C1 segment of cervical spinal cord (tissue), 14 donors: ENCODE measurements around the gene S100B.

Experiments
- DNase-seq, 14 donors: peaks; one replicate each; lab custom pipeline; 2025; lab: John Stamatoyannopoulos, UW

S100B gene

DNA sequence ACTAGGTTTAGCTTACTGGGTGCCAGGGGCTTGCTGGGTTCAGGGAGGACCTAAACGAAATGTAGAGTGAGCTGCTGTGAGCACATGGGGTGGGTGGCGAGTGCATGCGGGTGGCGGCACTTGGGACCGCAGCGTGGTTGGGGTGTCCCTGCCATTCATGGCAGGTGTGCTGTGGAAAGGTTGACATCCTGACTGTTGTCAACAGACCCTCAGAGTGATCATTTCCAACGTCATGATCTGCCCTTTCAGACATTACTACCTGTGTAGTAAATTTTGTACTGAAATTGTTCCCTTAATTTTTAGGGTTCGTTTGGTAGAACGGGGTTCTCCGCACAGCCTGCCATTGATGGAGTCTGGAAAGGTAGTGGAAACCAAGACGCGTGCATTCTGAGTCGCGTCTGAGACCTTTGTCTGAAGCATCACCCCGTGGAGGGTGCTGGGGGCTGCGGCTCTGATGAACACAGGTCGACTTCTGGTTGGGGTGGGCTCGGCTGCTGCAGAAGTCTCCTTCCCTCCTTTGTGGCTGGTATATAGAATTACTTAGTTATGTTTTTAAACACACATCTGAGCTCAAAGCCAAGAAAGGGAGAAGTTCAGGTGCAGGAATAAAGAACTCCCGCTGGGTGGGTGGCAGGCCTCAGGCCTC lies 43.3 kb downstream of the S100B start:
- no peak for DNase-seq

DNA sequence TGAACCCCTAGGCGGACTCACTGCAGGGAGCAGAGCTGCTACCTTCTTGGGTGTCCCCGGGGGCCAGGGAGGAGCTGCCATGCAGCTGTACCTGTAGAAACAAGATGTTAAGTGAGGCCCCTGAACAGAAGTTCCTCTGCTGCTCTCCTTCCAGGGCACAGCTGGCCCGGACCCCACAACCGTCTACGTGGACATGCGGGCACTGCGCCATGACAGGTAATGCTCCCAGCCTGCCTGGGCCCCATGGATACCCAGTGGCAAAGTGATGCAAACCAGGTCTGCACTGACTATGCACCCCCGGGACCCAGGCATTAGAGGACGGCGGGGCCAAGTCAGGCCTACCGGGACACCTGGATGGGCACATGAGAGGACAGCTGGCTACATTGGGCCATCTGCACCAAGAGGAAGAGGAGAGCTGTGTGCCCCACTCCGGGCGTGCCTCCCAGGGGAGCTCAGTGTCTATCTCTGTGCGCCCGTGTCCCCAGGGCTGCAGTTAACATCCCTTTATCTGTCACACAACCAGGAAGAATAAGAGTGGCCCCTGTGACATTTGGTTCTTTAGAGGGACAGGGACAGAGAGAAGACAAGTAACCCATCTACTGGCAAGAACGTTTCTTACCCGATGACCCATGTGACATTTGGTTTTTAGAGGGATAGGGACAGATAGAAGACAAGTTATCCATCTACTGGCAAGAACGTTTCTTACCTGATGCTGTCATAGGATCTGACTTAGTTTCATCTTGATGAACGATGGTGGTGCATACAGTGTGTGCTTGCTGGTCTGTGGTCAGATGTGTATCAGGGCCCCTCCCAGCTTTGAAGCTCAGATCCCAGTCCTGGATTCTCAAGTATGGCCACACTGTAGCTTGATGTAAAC lies 44.1 kb downstream of the S100B start:
- DNase-seq, result no peak

DNA sequence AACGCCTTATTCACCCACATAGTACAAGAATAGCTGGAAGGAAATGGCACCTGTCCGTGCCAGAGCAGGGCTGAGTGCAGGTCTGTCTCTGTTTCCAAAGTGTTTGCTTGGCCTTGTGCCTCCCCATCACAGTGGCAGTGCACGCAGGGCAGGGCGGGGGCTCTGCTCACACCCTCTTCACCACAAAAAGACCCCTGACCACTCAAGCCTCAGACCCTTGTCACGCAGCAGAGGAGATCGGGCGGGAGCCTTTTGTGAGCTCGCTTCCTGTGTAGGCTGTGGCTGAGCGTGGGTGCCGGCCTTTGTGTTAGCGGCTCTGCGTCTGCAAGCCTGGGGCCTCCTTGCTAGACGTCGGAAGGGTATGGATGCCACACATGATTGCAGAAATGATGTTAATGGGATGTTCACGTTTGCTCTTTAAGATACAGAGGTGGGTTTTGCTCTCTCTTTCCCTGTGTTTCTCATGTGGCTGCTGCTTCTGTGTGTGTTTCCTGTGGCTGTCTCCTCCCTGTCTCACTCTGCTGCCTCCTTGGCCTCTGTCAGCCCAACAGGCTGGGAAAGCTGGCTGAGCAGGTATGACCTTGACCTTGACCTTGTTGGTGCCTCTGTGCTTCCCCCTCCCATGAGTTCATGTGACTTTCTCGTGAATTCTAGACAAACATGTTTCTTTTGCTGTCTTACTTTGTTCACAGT lies 45.4 kb downstream of the S100B start:
- DNase-seq, result no peak

DNA sequence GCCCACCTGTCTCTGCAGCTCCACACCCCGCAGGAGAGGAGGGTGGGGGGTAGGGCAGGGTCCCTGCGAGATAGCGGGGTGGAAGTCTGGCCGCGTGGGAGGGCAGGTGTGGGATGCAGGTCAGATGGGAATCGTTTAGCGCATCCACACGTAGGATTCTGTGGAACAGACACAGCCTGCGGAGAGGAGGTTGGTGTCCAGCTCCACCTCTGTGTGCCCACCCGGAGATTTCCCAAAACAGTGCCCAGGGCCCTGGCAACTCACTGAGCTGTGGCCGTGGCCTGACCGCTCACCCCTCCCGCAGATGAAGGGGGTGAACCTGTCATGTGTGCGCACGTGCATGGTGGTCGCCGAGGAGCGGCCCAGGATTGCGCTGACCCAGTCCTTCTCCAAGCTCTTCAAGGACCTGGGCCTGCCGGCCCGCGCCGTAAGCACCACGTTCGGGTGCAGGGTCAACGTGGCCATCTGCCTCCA lies 46.9 kb downstream of the S100B start:
- no peak for DNase-seq

DNA sequence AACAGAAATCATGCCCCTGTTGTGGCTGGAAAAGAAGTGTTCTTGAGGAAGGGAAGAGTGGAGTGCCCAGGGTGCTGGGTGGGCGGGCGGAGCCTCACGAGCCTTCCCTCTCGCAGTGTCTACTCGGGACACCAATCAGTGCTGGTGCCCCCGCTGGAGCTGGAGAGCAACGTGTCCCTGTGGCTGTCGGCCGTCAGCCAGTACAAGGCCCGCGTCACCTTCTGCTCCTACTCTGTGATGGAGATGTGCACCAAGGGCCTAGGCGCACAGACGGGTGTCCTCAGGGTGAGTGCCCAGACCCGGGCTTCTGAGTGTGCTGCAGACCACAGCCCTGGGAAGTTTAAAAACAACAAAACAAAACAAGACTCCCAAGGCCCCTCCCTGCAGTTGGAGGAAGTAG lies 47.4 kb downstream of the S100B start:
- DNase-seq, result no peak

DNA sequence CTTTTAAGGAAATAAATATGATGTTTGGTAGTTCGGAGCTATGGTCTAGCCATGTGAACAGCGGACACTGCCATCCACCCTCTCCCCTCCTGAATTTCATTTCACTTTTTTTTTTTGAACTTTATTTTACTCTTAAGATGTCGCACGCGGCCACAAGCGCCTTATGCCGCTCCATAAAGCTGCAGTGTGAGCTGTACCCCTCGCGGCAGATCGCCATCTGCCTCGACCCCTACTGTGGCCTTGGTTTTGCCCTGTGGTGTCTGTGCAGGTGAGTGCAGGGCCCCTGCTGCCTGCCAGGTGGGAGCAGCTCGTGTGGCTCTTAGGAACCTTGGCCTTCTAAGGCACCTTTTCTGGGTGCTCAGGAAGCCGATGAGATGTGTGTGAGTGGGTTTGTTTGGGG lies 48.1 kb downstream of the S100B start:
- DNase-seq, result no peak

DNA sequence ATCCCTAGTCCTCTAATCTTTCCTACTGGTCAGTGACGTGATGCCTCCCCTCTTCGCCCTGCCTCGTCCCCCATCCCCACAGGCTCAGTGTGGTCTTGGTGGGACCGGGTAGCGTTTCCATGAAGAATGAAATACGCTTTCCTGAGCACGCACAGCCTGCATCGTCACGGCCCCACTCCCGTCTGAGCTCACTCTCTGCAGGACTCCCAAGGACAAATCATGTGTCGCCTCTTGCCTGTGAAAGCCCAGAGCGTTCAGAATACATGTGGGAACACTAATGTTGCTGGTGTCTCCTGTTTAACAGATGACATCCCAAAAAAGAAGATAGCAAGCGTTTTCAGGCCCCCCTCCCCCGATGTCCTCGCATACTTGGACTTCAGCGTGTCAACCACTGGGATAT lies 49.2 kb downstream of the S100B start:
- no peak for DNase-seq

DNA sequence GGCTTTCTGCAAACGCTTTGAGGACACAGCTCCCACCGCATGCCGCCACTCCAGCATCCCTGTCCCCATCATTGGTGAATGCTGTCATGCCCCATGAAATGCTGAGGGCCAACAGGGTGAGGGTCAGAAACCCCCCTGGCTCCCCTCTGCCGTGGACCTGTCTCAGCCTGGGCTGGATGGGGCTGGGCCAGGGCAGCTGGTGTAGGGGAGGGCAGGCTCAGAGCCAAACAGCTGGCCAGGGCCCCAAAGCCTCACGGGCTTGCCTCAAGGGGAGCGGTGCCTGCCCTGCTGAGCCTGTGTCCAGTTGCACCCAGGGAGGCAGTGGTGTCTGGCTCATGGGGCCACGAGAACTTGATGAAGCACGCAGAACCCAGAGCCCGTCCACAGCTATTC lies 49.7 kb downstream of the S100B start:
- no peak for DNase-seq

DNA sequence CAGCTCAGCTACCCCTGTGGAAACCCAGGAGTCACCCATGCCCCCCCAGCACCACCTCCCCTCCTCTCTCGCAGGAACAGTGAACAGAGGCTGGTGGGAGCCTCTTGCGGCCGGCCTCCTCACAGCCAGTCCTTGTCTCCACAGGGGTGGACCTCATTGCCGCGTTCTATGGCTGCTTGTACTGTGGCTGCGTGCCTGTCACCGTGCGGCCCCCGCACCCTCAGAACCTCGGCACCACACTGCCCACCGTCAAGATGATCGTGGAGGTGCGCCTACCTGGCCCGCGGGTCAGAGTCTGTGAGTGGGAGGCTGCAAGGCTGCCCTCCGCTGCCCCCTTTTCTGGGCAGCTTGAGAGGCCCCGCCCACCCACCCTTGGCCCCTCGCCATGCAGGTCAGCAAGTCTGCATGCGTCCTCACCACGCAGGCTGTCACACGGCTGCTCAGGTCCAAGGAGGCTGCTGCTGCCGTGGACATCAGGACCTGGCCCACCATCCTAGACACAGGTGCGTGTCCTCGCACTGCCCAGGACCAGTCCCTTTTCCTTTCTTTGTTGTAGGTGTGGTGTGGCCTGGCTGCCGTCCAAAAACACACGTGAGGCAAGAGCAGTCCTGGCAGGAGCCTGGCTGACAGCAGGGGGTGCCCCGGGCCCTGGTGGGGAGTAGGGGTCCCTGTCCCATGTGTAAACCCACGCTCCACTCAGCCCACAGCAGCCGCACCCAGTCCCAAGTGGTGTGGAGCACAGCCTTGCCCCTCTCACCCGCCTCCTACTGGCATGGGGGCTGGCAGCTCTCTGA lies 50.3 kb downstream of the S100B start:
- no peak for DNase-seq

DNA sequence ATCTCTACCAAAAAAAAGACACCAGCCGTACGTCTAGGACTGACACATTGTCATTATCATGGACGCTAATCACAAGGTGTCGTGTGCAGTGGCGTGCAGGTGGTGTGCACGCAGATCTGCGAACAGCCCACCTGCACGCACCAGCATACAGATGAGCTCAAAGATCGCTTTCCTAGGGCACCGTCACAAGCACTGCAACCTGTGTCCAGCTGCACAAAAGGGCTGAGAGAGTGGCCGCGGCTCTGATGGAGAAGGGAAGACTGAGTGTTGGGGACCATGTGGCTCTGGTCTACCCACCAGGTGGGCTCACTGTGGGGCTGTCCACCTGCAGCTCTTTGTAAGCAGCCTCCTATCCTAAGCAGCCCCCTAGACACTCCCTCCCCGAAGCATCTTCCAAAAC lies 50.9 kb downstream of the S100B start:
- DNase-seq, result no peak

DNA sequence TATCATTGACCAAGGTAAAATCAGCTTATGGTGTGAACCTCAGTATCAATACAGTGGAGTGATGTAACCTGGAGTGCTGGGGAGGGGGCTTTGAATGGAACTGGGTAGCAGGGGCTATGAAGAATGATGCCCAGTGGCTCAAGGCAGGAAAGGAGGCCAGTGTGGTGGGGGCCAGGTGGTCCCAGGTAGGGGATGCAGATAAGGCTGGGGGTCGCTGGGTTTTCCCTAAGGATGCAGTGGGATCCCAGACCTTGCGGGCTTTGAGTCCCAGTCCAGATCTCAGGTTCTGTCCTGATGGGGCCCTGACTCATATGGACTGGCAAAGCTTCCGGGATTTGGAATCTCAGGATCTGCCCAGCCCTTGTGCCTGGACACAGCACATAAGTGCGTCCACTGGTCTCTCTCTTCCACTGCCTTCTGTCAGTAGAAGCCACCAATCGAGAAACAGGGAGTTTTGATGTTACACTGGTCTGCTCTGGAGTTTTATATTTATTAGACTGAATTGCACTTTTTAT lies 52.0 kb downstream of the S100B start:
- no peak for DNase-seq

DNA sequence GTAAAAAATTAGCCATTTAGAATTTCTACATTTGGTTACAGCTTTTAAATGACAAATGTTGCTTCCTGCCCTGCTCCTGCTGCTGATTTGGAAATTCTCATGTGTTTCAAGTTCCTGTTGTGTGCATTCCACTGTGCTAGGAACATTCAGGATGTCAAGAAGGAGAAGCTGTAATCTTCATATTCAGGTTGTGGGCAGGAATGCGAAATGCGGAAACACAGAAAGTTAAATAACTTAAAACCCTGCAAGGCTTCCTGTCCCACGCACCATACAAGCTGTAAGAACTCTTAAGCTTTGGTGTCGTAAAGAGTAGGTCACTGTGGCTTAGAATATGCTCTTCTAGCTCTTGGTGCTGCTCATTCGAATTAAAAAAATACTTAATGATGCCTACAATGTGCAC lies 52.6 kb downstream of the S100B start:
- DNase-seq, result no peak

DNA sequence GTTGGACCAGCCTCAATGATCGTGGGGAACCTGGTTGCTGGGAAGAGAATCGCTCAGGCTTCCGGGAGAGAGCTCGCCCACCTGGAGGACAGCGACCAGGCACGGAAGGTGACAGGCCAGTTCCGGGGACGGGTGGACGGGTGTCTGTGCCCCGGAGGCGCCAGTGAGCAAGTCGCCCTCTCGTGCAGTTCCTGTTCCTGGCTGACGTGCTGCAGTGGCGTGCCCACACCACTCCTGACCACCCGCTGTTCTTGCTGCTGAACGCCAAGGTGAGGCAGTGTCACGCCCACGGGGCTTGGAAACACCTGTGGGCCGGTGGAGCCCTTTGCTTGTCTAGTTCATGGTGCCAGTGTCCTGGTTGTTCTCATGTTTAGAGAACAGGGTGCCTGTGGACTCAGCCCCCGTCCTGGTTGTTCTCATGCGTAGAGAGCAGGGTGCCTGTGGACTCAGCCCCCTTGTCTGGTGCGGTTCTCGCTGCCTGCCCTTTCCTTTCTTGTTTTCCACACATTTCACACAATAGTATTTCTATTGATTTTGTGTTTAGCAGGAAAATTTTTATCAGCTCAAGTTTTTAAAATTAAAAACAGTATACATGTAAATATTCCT lies 53.1 kb downstream of the S100B start:
- DNase-seq, result no peak

DNA sequence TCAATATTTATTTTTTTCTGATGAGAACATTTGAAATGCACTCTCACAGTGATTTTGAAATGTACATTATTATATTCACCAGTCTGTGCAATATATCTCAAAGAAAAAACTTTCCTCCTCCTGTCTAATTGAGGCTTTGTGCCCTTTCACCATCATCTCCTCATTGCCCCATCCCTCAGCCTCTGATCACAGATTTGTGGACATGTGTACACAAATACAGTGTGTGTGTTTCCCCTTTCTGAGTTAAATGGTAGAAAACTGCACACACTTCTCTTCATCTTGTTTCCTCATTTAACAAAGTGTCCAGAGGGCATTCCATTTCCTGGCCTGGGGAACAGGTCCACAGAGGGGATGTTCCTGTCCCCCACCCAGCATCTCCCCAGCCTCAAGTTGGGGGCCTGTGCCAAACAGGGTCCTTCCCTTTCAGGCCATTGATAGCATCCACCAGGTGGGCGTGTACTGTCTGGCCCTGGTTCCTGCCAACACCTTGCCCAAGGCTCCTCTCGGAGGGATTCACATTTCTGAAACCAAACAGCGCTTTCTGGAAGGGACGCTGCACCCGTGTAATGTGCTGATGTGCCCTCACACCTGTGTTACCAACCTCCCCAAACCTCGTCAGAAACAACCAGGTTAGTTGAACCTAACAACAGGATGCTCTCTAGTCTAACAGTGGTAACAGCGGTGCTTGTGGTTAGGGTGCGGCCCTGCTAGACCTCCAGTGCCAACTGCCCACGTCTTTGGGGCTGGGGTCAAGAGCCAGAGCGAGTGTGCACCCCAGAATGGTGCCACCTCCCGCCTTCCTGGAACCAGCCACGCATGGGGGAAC lies 54.6 kb downstream of the S100B start:
- no peak for DNase-seq

DNA sequence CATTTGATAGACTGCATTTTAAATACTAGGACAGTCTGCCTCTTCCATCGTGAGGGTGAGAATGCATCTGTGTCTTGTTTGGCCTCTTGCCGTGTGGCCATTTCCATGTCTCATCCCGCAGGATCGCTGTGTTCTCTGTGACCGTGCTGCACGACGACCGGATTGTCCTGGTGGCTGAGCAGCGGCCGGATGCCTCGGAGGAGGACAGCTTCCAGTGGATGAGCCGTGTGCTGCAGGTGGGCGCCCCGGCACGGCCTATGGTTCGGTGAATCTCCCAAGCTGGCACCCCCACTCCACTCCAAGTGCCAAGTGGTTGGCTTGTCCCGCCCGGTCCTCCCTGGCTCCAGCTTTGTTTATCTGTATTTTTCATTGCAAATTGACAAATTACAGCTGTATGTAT lies 55.2 kb downstream of the S100B start:
- no peak for DNase-seq
